Subcutaneous abdominal adipose tissue (tissue), 5 donors: ENCODE results near the gene LIN7C.
A peak's percentile ranks its signal among the peaks of the same experiment; 100 is the strongest.

ENCODE experiments used
- H3K27ac ChIP-seq: one replicate; pipeline ENCODE4 v1.7.0; 2013; ENCODE audit warnings: low read depth, mild to moderate bottlenecking, inconsistent platforms, low read length, moderate library complexity
- H3K27me3 ChIP-seq, 5 donors: one replicate each; pipeline ENCODE4 v1.7.0; 2013; ENCODE audit warnings: low read length in 5 of 5, inconsistent platforms in 1 of 5; ENCODE audit not compliant: control insufficient read depth in 5 of 5, insufficient read depth in 4 of 5
- H3K36me3 ChIP-seq, 5 donors: one replicate each; pipeline ENCODE4 v1.7.0; 2013; ENCODE audit warnings: low read length in 5 of 5; ENCODE audit not compliant: control insufficient read depth in 5 of 5, insufficient read depth in 5 of 5
- H3K4me1 ChIP-seq, 5 donors: one replicate each; pipeline ENCODE4 v1.7.0; 2013; ENCODE audit warnings: low read length in 5 of 5, mild to moderate bottlenecking in 3 of 5, moderate library complexity in 1 of 5; ENCODE audit not compliant: control insufficient read depth in 5 of 5, insufficient read depth in 5 of 5
- H3K4me3 ChIP-seq, 5 donors: one replicate each; pipeline ENCODE4 v1.7.0; 2013; ENCODE audit warnings: low read length in 5 of 5, low read depth in 1 of 5
- H3K9ac ChIP-seq, 5 donors: one replicate each; pipeline ENCODE4 v1.7.0; 2013; ENCODE audit warnings: low read length in 5 of 5, mild to moderate bottlenecking in 4 of 5, moderate library complexity in 3 of 5
- H3K9me3 ChIP-seq, 5 donors: one replicate each; pipeline ENCODE4 v1.7.0; 2013; ENCODE audit warnings: low read length in 5 of 5; ENCODE audit not compliant: control insufficient read depth in 5 of 5
- donor health status: healthy.
- donor health status: healthy.
- donor health status: healthy.
- donor health status: healthy.
- donor health status: healthy.

LIN7C gene

GRCh38 chr11:27513389-27513788, 6.8 kb upstream of the LIN7C start:
- no peak overlapping the region for H3K9ac ChIP-seq
- H3K4me3 ChIP-seq: no peak overlapping the region
- peaks cover 0 to 7% (median 0%) of the 10 kb centered on the region in 5 donors for H3K9me3 ChIP-seq
- H3K4me1 ChIP-seq: peaks cover 0 to 16% (median 8%) of the 10 kb centered on the region in 5 donors
- H3K36me3 ChIP-seq: no peaks in the 10 kb centered on the region
- no peaks in the 10 kb centered on the region for H3K27me3 ChIP-seq
- H3K27ac ChIP-seq: no peak overlapping the region

- Histone ChIP-seq H3K4me3 (no peak overlapping the region), H3K9ac (no peak overlapping the region), H3K36me3 (no peaks in the 10 kb centered on the region), H3K27ac (no peak overlapping the region), H3K9me3 (peaks cover 0 to 7% (median 0%) of the 10 kb centered on the region in 5 donors), H3K27me3 (no peaks in the 10 kb centered on the region), H3K4me1 (peaks cover 0 to 20% (median 12%) of the 10 kb centered on the region in 5 donors)
Measured at GRCh38 chr11:27512238-27512637, 5.7 kb upstream of the LIN7C start.

GRCh38 chr11:27509908-27510307, 3.3 kb upstream of the LIN7C start:
- H3K4me1 ChIP-seq: peaks cover 3 to 35% (median 25%) of the 10 kb centered on the region in 5 donors
- H3K36me3 ChIP-seq: no peaks in the 10 kb centered on the region
- no peak overlapping the region for H3K27ac ChIP-seq
- H3K9me3 ChIP-seq: peaks cover 0 to 7% (median 0%) of the 10 kb centered on the region in 5 donors
- H3K4me3 ChIP-seq: no peak overlapping the region
- no peaks in the 10 kb centered on the region for H3K27me3 ChIP-seq
- H3K9ac ChIP-seq: no peak overlapping the region

GRCh38 chr11:27507557-27508322, 1.2 kb upstream of the LIN7C start:
- peaks cover 3 to 29% (median 20%) of the 10 kb centered on the region in 5 donors for H3K4me1 ChIP-seq
- no peak overlapping the region for H3K27ac ChIP-seq

GRCh38 chr11:27505781-27506180, 788 bp downstream of the LIN7C start:
- Histone ChIP-seq H3K9ac (peak overlapping the region; percentile 89 to 99 (median 96)), H3K27me3 (no peaks in the 10 kb centered on the region), H3K36me3 (peaks cover 2 to 12% (median 8%) of the 10 kb centered on the region in 5 donors), H3K4me3 (peak overlapping the region; percentile 76 to 100 (median 92)), H3K4me1 (peaks cover 3 to 26% (median 20%) of the 10 kb centered on the region in 5 donors), H3K27ac (peak overlapping the region; percentile 88), H3K9me3 (no peaks in the 10 kb centered on the region)

More at GRCh38 chr11:27507557-27508322, 1.2 kb upstream of the LIN7C start:
- no peaks in the 10 kb centered on the region for H3K27me3 ChIP-seq
- H3K4me3 ChIP-seq: peak overlapping the region in 4 of 5 donors; percentile 76 to 100 (median 92)
- no peaks in the 10 kb centered on the region for H3K9me3 ChIP-seq
- H3K36me3 ChIP-seq: no peaks in the 10 kb centered on the region
- peak overlapping the region in 1 of 5 donors; percentile 99 for H3K9ac ChIP-seq

GRCh38 chr11:27504205-27504604, 2.4 kb downstream of the LIN7C start:
- Histone ChIP-seq H3K36me3 (peaks cover 12 to 20% (median 17%) of the 10 kb centered on the region in 5 donors), H3K27ac (no peak overlapping the region), H3K27me3 (no peaks in the 10 kb centered on the region), H3K4me1 (peaks cover 3 to 25% (median 20%) of the 10 kb centered on the region in 5 donors), H3K4me3 (no peak overlapping the region), H3K9ac (no peak overlapping the region), H3K9me3 (no peaks in the 10 kb centered on the region)

- H3K27ac ChIP-seq: no peak overlapping the region
- peaks cover 16 to 29% (median 24%) of the 10 kb centered on the region in 5 donors for H3K36me3 ChIP-seq
- H3K9me3 ChIP-seq: no peaks in the 10 kb centered on the region
- H3K9ac ChIP-seq: no peak overlapping the region
- H3K27me3 ChIP-seq: no peaks in the 10 kb centered on the region
- peaks cover 4 to 26% (median 18%) of the 10 kb centered on the region in 5 donors for H3K4me1 ChIP-seq
- H3K4me3 ChIP-seq: no peak overlapping the region
Measured at GRCh38 chr11:27501100-27501499, 5.5 kb downstream of the LIN7C start.

- Histone ChIP-seq H3K9me3 (no peaks in the 10 kb centered on the region), H3K4me1 (peaks cover 0 to 14% (median 4%) of the 10 kb centered on the region in 5 donors), H3K36me3 (peaks cover 19 to 32% (median 27%) of the 10 kb centered on the region in 5 donors), H3K4me3 (no peak overlapping the region), H3K27ac (no peak overlapping the region), H3K9ac (no peak overlapping the region), H3K27me3 (no peaks in the 10 kb centered on the region)
Measured at GRCh38 chr11:27497911-27498310, 8.7 kb downstream of the LIN7C start.

GRCh38 chr11:27497284-27497866, 9.2 kb downstream of the LIN7C start:
- H3K27me3 ChIP-seq: no peaks in the 10 kb centered on the region
- H3K4me3 ChIP-seq: no peak overlapping the region
- H3K9ac ChIP-seq: no peak overlapping the region
- peaks cover 0 to 14% (median 4%) of the 10 kb centered on the region in 5 donors for H3K4me1 ChIP-seq
- peaks cover 19 to 37% (median 27%) of the 10 kb centered on the region in 5 donors for H3K36me3 ChIP-seq
- H3K9me3 ChIP-seq: no peaks in the 10 kb centered on the region
- H3K27ac ChIP-seq: no peak overlapping the region

- no peak overlapping the region for H3K4me3 ChIP-seq
- no peak overlapping the region for H3K9ac ChIP-seq
- no peaks in the 10 kb centered on the region for H3K9me3 ChIP-seq
- H3K4me1 ChIP-seq: peaks cover 0 to 14% (median 4%) of the 10 kb centered on the region in 5 donors
- H3K27me3 ChIP-seq: no peaks in the 10 kb centered on the region
- H3K36me3 ChIP-seq: peaks cover 25 to 44% (median 34%) of the 10 kb centered on the region in 5 donors
- peak overlapping the region; percentile 9 for H3K27ac ChIP-seq
Measured at GRCh38 chr11:27496461-27496860, 10.1 kb downstream of the LIN7C start.
